ENCODE measurements around the gene GPRC5C. TPM values are rescaled to one million over a fixed set of nuclear protein-coding genes. Genes with fewer than 3 reads are reported as not detected.

Gene GPRC5C
- total RNA-seq, 1 experiment from 2014 or later, result not detected

DNA sequence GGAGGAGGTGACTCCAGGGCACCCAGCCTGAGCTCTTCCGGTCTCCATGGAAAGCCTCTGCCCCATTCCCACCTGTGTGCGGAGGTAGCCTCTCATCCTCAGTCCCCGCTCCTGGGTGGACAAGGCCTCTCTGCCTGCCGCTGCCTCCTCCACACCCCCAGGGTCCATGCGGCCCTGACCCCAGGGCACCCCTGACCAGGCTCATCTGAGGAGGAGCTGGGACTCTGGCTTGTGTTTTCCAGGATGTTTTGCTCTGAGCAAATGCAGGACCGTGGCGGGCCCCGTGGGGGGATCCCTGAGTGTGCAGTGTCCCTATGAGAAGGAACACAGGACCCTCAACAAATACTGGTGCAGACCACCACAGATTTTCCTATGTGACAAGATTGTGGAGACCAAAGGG lies 41.4 kb downstream of the GPRC5C start:
- Histone ChIP-seq H3K27me3 (ENCODE audit: low read length) (no peaks in the 10 kb centered on the region), H2AFZ (ENCODE audit: low read length) (no peak overlapping the region), H3K4me3 (ENCODE audit: low read length) (no peak overlapping the region), H3K9ac (ENCODE audit: low read length) (no peak overlapping the region), H3K36me3 (ENCODE audit: insufficient read depth, low read length) (no peaks in the 10 kb centered on the region), H3K4me1 (ENCODE audit: low read length) (peaks cover 2% of the 10 kb centered on the region; the same call in 1 of the 2 replicates), H4K20me1 (ENCODE audit: insufficient read depth, low read depth, low read length) (no peaks in the 10 kb centered on the region), H3K9me3 (ENCODE audit: low read length) (no peaks in the 10 kb centered on the region), H3K4me2 (ENCODE audit: low read depth, low read length, poor library complexity, severe bottlenecking) (no peak overlapping the region), H3K27ac (ENCODE audit: low read length) (no peak overlapping the region), H3K9me2 (replicated peaks; ENCODE audit: insufficient read depth, low read length) (no peaks in the 10 kb centered on the region), H3K79me2 (ENCODE audit: low read length) (no peaks in the 10 kb centered on the region)
- no peak for DNase-seq

DNA sequence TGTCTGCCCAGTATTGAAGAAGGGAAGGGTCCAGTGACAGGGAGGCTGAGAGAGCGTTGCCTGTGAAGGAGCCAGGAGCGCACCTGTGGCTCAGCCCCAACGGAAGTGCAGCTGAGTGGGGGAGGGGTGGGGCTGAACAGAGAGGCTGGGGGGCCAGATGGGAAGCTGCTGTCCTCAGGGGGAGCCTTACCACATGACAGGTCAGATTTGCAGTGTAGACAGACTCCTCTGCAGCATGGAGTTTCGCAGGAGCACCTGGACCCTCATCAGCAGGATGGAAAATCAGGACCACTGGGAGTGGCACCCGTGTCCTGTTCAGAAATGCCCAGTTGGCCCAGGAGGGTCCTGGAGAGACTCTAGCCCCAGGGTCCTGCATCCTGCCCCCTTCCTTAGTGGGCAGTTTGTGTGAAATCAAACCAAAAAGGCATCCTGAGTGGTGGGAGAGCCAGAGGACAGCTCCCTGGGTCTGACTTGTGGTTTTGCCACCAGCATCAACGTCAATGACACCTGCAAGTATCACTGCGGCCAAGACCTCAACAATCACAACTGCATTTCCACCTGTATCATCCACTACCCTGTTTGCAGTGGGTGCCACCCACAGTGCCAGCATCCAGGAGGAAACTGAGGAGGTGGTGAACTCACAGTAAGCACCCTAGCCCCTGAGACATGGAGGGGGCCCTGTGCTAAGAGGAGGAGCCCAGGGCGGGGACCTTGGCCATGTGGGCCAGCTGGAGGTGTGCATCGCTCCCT lies 42.3 kb downstream of the GPRC5C start:
- Histone ChIP-seq H3K4me1 (ENCODE audit: low read length) (peaks cover 4% of the 10 kb centered on the region; the same call in 1 of the 2 replicates), H3K4me2 (ENCODE audit: low read depth, low read length, poor library complexity, severe bottlenecking) (no peak overlapping the region), H3K27ac (ENCODE audit: low read length) (no peak overlapping the region), H3K36me3 (ENCODE audit: insufficient read depth, low read length) (no peaks in the 10 kb centered on the region), H3K4me3 (ENCODE audit: low read length) (no peak overlapping the region), H3K79me2 (ENCODE audit: low read length) (no peaks in the 10 kb centered on the region), H3K9me3 (ENCODE audit: low read length) (no peaks in the 10 kb centered on the region), H3K9ac (ENCODE audit: low read length) (no peak overlapping the region), H4K20me1 (ENCODE audit: insufficient read depth, low read depth, low read length) (no peaks in the 10 kb centered on the region), H2AFZ (ENCODE audit: low read length) (no peak overlapping the region), H3K27me3 (ENCODE audit: low read length) (no peaks in the 10 kb centered on the region), H3K9me2 (replicated peaks; ENCODE audit: insufficient read depth, low read length) (no peaks in the 10 kb centered on the region)
- no peak for DNase-seq

DNA sequence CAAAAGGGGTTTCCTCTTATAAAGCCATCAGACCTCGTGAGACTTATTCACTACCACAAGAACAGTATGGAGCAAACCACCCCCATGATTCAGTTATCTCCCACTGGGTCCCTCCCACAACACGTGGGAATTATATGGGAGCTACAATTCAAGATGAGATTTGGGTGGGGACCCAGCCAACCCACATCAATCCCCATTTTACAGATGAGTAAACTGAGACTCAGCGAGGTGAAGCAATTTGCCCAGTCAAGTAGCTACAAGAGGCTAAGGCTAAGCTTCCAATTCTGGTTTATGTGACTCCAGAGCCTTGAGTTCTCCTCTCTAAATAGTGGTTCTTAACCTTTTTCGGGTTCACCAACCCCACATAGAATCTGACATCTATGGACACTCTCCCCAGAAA lies 43.3 kb downstream of the GPRC5C start:
- Histone ChIP-seq H3K4me1 (ENCODE audit: low read length) (peaks cover 4% of the 10 kb centered on the region; the same call in 1 of the 2 replicates), H3K4me2 (ENCODE audit: low read depth, low read length, poor library complexity, severe bottlenecking) (no peak overlapping the region), H3K9me3 (ENCODE audit: low read length) (no peaks in the 10 kb centered on the region), H3K27me3 (ENCODE audit: low read length) (no peaks in the 10 kb centered on the region), H2AFZ (ENCODE audit: low read length) (no peak overlapping the region), H3K4me3 (ENCODE audit: low read length) (no peak overlapping the region), H4K20me1 (ENCODE audit: insufficient read depth, low read depth, low read length) (no peaks in the 10 kb centered on the region), H3K9me2 (replicated peaks; ENCODE audit: insufficient read depth, low read length) (no peaks in the 10 kb centered on the region), H3K27ac (ENCODE audit: low read length) (no peak overlapping the region), H3K79me2 (ENCODE audit: low read length) (no peaks in the 10 kb centered on the region), H3K9ac (ENCODE audit: low read length) (no peak overlapping the region), H3K36me3 (ENCODE audit: insufficient read depth, low read length) (no peaks in the 10 kb centered on the region)
- DNase-seq, result no peak

DNA sequence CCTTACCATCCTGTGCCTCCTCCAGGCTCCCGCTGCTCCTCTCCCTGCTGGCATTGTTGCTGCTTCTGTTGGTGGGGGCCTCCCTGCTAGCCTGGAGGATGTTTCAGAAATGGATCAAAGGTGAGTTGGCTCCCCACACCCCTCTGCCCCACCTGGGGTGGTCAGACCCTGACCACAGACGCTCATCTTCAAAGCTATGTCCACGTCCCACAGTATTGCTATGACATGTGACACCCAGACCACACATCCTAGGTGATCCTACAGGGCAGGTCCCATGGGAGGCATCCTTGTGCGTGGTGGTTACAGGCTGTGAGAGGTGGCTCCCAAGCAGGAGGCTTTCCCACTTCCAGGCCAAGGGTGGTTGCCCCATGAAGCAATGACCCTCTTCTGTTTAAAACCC lies 45.5 kb downstream of the GPRC5C start:
- Histone ChIP-seq H3K36me3 (ENCODE audit: insufficient read depth, low read length) (no peaks in the 10 kb centered on the region), H3K79me2 (ENCODE audit: low read length) (no peaks in the 10 kb centered on the region), H2AFZ (ENCODE audit: low read length) (no peak overlapping the region), H3K27me3 (ENCODE audit: low read length) (no peaks in the 10 kb centered on the region), H3K9me2 (replicated peaks; ENCODE audit: insufficient read depth, low read length) (no peaks in the 10 kb centered on the region), H3K4me2 (ENCODE audit: low read depth, low read length, poor library complexity, severe bottlenecking) (no peak overlapping the region), H3K9me3 (ENCODE audit: low read length) (no peaks in the 10 kb centered on the region), H3K4me3 (ENCODE audit: low read length) (no peak overlapping the region), H3K9ac (ENCODE audit: low read length) (no peak overlapping the region), H3K4me1 (ENCODE audit: low read length) (peaks cover 4% of the 10 kb centered on the region; the same call in 1 of the 2 replicates), H3K27ac (ENCODE audit: low read length) (no peak overlapping the region), H4K20me1 (ENCODE audit: insufficient read depth, low read depth, low read length) (no peaks in the 10 kb centered on the region)
- DNase-seq, result no peak

- Histone ChIP-seq H3K4me3 (ENCODE audit: low read length) (no peak overlapping the region), H3K9me3 (ENCODE audit: low read length) (no peaks in the 10 kb centered on the region), H3K79me2 (ENCODE audit: low read length) (no peaks in the 10 kb centered on the region), H3K4me2 (ENCODE audit: low read depth, low read length, poor library complexity, severe bottlenecking) (no peak overlapping the region), H3K27ac (ENCODE audit: low read length) (no peak overlapping the region), H4K20me1 (ENCODE audit: insufficient read depth, low read depth, low read length) (no peaks in the 10 kb centered on the region), H3K27me3 (ENCODE audit: low read length) (no peaks in the 10 kb centered on the region), H3K36me3 (ENCODE audit: insufficient read depth, low read length) (no peaks in the 10 kb centered on the region), H3K9ac (ENCODE audit: low read length) (no peak overlapping the region), H2AFZ (ENCODE audit: low read length) (no peak overlapping the region), H3K9me2 (replicated peaks; ENCODE audit: insufficient read depth, low read length) (no peaks in the 10 kb centered on the region), H3K4me1 (ENCODE audit: low read length) (peaks cover 4% of the 10 kb centered on the region; the same call in 1 of the 2 replicates)
- DNase-seq, result no peak
Observed at GRCh38 chr17:74478420-74479100, 46.7 kb downstream of the GPRC5C start.

- peaks cover 4% of the 10 kb centered on the region; the same call in 1 of the 2 replicates for H3K4me1 ChIP-seq (ENCODE audit: low read length)
- no peaks in the 10 kb centered on the region for H3K36me3 ChIP-seq (ENCODE audit: insufficient read depth, low read length)
- DNase-seq, result no peak
Observed at GRCh38 chr17:74480290-74480689, 48.4 kb downstream of the GPRC5C start.

DNA sequence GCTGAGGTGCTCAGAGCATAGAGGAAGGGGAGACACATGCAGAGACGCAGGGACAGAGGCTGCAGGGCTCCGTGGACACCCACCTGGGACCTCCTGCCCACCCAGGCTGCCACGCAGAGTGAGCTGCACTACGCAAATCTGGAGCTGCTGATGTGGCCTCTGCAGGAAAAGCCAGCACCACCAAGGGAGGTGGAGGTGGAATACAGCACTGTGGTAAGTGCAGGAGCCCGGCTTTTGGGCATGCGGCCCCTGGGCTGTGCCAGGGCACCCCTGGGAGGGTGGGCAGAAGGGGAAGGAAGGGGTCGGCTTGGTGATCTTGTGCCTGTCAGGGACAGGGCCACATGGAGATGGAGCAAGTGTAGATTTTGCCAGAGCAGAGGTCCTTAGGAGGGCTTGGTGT lies 49.7 kb downstream of the GPRC5C start:
- H3K9me3 ChIP-seq (ENCODE audit: low read length), result no peaks in the 10 kb centered on the region
- no peak overlapping the region for H2AFZ ChIP-seq (ENCODE audit: low read length)
- no peaks in the 10 kb centered on the region for H3K27me3 ChIP-seq (ENCODE audit: low read length)
- H3K36me3 ChIP-seq (ENCODE audit: insufficient read depth, low read length), result no peaks in the 10 kb centered on the region
- H3K9me2 ChIP-seq (replicated peaks; ENCODE audit: insufficient read depth, low read length), result no peaks in the 10 kb centered on the region
- H3K4me3 ChIP-seq (ENCODE audit: low read length), result no peak overlapping the region
- H3K79me2 ChIP-seq (ENCODE audit: low read length), result no peaks in the 10 kb centered on the region
- H3K27ac ChIP-seq (ENCODE audit: low read length), result no peak overlapping the region
- no peak overlapping the region for H3K4me2 ChIP-seq (ENCODE audit: low read depth, low read length, poor library complexity, severe bottlenecking)
- H3K4me1 ChIP-seq (ENCODE audit: low read length), result peaks cover 4% of the 10 kb centered on the region; the same call in 1 of the 2 replicates
- H3K9ac ChIP-seq (ENCODE audit: low read length), result no peak overlapping the region
- no peaks in the 10 kb centered on the region for H4K20me1 ChIP-seq (ENCODE audit: insufficient read depth, low read depth, low read length)
- no peak for DNase-seq

More at GRCh38 chr17:74480290-74480689, 48.4 kb downstream of the GPRC5C start:
- no peaks in the 10 kb centered on the region for H3K9me3 ChIP-seq (ENCODE audit: low read length)
- no peaks in the 10 kb centered on the region for H4K20me1 ChIP-seq (ENCODE audit: insufficient read depth, low read depth, low read length)
- no peaks in the 10 kb centered on the region for H3K9me2 ChIP-seq (replicated peaks; ENCODE audit: insufficient read depth, low read length)
- no peak overlapping the region for H3K4me3 ChIP-seq (ENCODE audit: low read length)
- no peaks in the 10 kb centered on the region for H3K27me3 ChIP-seq (ENCODE audit: low read length)
- no peak overlapping the region for H2AFZ ChIP-seq (ENCODE audit: low read length)
- no peak overlapping the region for H3K4me2 ChIP-seq (ENCODE audit: low read depth, low read length, poor library complexity, severe bottlenecking)
- no peak overlapping the region for H3K9ac ChIP-seq (ENCODE audit: low read length)
- no peaks in the 10 kb centered on the region for H3K79me2 ChIP-seq (ENCODE audit: low read length)
- no peak overlapping the region for H3K27ac ChIP-seq (ENCODE audit: low read length)

DNA sequence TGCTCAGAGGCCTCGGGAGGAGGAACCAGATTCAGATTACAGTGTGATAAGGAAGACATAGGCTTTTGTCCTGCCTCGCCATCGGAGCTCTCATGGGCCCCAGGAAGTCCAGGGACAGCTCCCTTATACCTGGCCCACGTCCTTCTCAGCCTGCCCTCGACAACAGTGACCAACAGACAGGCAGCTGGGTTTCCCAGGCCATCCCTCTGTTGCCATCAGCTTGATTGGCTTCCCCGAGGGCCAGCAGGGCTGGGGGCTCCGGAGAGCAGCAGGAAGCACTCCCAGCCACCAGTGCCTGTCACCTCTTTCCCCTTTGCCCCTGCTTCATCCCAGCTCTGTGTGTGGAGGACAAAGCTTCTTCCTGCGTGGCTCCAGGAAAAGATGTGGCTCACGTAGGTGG lies 52.2 kb downstream of the GPRC5C start:
- no peaks in the 10 kb centered on the region for H3K9me2 ChIP-seq (replicated peaks; ENCODE audit: insufficient read depth, low read length)
- H3K9ac ChIP-seq (ENCODE audit: low read length), result no peak overlapping the region
- no peak overlapping the region for H2AFZ ChIP-seq (ENCODE audit: low read length)
- no peak overlapping the region for H3K27ac ChIP-seq (ENCODE audit: low read length)
- no peak for DNase-seq
- no peaks in the 10 kb centered on the region for H3K79me2 ChIP-seq (ENCODE audit: low read length)
- H3K9me3 ChIP-seq (ENCODE audit: low read length), result no peaks in the 10 kb centered on the region
- H3K4me2 ChIP-seq (ENCODE audit: low read depth, low read length, poor library complexity, severe bottlenecking), result no peak overlapping the region
- H3K4me3 ChIP-seq (ENCODE audit: low read length), result no peak overlapping the region
- H3K36me3 ChIP-seq (ENCODE audit: insufficient read depth, low read length), result no peaks in the 10 kb centered on the region
- H3K4me1 ChIP-seq (ENCODE audit: low read length), result no peaks in the 10 kb centered on the region
- no peaks in the 10 kb centered on the region for H3K27me3 ChIP-seq (ENCODE audit: low read length)
- no peaks in the 10 kb centered on the region for H4K20me1 ChIP-seq (ENCODE audit: insufficient read depth, low read depth, low read length)
